GM12801 (cell line): Measurements from ENCODE around the gene MARCKSL1.

Experiments used
- TF ChIP-seq, protein P1 (sequence below): IDR thresholded peaks from one replicate; pipeline ENCODE4 v1.5.1; 2011; ENCODE audit warnings: control low read depth; ENCODE audit not compliant: insufficient read length; ENCODE audit errors: extremely low read depth

Gene MARCKSL1

GRCh38 chr1:32303997-32304622, 31.9 kb downstream of the MARCKSL1 start:
- TF ChIP-seq, protein P1, sequence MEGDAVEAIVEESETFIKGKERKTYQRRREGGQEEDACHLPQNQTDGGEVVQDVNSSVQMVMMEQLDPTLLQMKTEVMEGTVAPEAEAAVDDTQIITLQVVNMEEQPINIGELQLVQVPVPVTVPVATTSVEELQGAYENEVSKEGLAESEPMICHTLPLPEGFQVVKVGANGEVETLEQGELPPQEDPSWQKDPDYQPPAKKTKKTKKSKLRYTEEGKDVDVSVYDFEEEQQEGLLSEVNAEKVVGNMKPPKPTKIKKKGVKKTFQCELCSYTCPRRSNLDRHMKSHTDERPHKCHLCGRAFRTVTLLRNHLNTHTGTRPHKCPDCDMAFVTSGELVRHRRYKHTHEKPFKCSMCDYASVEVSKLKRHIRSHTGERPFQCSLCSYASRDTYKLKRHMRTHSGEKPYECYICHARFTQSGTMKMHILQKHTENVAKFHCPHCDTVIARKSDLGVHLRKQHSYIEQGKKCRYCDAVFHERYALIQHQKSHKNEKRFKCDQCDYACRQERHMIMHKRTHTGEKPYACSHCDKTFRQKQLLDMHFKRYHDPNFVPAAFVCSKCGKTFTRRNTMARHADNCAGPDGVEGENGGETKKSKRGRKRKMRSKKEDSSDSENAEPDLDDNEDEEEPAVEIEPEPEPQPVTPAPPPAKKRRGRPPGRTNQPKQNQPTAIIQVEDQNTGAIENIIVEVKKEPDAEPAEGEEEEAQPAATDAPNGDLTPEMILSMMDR: no peak

DNA sequence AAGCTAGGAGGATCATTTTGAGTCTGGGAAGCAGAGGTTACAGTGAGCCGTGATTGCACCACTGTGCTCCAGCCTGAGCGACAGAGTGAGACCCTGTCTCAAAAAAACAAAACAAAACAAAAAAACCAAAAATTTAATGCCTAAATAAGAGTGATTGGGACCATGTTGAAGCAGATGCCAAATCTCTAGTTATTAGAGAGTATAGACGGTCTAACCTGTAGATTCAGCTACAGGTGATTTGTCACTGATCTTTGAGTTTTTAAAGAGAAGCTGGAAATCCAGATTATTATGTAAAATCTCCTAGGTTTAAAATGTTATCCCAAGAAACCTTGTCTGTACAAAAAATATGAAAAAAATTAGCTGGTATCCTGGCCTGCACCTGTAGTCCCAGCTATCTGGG, 32.7 kb downstream of the MARCKSL1 start:
- TF ChIP-seq, protein P1: no peak

DNA sequence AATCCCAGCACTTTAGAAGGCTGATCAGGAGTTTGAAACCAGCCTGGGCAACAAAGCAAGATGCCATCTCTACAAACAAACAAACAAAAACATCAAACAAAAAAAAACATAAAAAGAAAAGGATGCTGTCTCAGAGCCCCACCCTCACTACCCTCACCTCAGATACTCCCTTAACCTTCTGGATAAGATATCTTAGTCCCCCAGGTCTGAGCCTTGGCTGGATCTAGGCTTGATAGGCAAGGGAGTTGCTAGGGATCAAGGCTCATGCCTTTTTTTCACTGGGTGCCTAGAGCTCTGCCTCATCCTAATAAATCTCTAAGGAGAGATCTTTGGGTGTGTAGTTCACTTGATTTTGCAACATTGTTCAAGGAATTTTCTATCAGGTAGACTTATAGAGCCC, 36.7 kb downstream of the MARCKSL1 start:
- TF ChIP-seq, protein P1: no peak

DNA sequence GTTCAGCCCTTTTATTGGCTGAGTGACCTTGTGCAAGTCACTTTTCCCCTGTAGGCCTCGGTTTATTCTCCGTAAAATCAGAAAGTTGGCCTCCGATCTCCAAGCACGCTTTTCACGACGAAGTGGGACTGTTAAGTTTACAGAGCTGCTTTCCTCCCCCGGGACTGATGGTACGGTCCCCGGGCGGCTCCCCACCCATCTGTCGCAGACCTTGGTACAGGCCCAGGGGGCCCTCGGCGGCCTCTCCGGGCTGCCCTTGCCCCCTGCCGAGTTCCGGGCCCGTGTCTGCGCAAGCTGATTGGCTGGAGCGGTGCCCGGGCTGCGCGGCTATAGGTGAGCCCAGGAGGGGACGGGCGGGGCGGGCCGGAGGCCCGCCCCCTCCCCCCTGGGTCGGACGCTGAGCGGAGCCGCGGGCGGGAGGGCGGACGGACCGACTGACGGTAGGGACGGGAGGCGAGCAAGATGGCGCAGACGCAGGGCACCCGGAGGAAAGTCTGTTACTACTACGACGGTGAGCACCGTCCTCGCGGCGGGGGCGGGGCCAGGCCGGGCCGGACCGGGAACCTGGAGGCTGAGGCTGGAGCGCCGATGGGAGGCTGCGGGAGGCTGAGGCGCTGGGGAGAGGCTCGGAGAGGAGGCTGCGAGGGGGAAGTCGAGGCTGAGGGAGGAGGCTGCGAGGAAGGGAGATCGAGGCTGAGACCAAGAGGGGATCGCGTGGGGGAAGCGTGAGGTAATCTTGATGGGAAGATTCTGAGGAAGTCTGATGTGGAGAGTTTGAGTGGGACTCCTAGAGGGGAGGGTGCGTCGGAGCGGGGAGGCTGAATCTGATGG, 44.1 kb downstream of the MARCKSL1 start, which contains the start of gene HDAC1:
TSS of gene HDAC1 (plus strand) at position 376 of the 831 bp plus-strand sequence. CDS start at position 463, 87 bp downstream.
- TF ChIP-seq, protein P1: no peak

- TF ChIP-seq, protein P1: no peak
Observed at GRCh38 chr1:32291145-32291707, 44.8 kb downstream of the MARCKSL1 start.

DNA sequence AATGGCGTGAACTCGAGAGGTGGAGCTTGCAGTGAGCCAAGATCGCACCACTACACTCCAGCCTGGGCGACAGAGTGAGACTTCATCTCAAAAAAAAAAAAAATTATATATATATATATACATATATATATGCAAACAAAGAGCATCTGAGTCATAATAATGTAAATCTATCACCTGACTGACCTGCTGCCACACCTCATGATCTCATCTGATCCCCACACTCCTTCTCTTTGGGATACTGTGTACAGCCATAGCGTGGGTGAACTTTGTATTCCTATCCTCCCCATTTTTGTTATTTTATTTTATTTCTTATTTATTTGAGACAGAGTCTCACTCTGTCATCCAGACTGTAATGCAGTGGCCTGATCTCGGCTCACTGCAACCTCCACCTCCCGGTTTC, 46.8 kb downstream of the MARCKSL1 start:
- TF ChIP-seq, protein P1: no peak

GRCh38 chr1:32286763-32287162, 49.3 kb downstream of the MARCKSL1 start:
- TF ChIP-seq, protein P1: no peak
